Gastroesophageal sphincter (tissue), 3 donors: ENCODE measurements around the gene SCUBE3.

Experiments used
- EP300 ChIP-seq: sonication (generic); formaldehyde crosslinking; IDR thresholded peaks from one replicate; pipeline ENCODE4 v1.6.1; 2017; ENCODE audit warnings: antibody characterized with exemption, mild to moderate bottlenecking
- POLR2A ChIP-seq, 2 donors: fragments of 450-650 bp; IDR thresholded peaks; one replicate each; pipeline ENCODE4 v1.6.1; 2017; ENCODE audit warnings: antibody characterized with exemption in 2 of 2, mild to moderate bottlenecking in 2 of 2, moderate library complexity in 1 of 2
- POLR2AphosphoS5 ChIP-seq: sonication (generic); formaldehyde crosslinking; IDR thresholded peaks from one replicate; pipeline ENCODE4 v1.6.1; 2017; ENCODE audit warnings: antibody characterized with exemption
- TF ChIP-seq, protein P1 (sequence below), 4 experiments: fragments of 200-600 bp in 2 of 4; fragments of 450-650 bp in 2 of 4; sonication (generic) in 1 of 4; IDR thresholded peaks; one replicate each; pipeline ENCODE4 v1.5.1; 2017 to 2019; ENCODE audit warnings: antibody characterized with exemption in 4 of 4, mild to moderate bottlenecking in 2 of 4, moderate library complexity in 2 of 4

DNA sequence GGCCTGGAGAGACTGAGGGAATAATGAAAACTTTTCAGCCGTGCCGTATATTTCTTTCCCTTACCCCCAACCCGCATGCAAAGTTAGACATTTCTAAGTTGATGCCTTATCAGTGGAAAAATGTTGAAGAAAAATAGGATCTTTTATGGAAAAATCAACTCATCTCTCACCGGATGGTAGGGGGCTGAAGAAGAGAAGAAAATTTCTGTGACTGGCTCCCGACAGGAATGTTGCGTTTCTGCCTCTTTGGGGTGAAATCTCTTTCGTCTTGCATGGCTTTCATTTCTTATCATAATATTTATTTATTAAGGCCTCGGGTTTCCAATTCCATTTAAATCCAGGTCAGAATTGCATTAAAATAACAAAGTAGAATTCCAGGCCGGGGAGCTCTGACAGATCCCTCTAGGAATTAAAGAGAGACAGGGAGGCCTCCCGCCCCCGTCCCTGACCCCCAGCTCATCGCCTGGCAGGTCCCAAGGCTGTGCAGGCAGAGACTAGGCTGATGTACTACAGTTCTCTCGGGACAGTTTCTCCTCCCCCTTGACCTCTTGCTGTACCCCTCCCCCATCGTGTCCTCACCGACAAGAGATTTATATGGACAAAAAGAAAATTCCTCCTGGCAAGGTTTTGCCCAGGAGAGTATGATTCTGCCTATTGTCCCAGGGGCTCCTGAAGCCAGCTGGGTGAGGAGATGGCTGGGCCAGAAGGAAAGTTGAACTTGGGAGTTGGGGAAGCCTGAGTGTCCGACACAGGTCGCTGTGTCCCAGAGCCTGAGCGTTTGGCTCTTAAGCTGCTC is 1.3 kb downstream of the SCUBE3 start:
- TF ChIP-seq POLR2AphosphoS5: no peak
- TF ChIP-seq, protein P1, sequence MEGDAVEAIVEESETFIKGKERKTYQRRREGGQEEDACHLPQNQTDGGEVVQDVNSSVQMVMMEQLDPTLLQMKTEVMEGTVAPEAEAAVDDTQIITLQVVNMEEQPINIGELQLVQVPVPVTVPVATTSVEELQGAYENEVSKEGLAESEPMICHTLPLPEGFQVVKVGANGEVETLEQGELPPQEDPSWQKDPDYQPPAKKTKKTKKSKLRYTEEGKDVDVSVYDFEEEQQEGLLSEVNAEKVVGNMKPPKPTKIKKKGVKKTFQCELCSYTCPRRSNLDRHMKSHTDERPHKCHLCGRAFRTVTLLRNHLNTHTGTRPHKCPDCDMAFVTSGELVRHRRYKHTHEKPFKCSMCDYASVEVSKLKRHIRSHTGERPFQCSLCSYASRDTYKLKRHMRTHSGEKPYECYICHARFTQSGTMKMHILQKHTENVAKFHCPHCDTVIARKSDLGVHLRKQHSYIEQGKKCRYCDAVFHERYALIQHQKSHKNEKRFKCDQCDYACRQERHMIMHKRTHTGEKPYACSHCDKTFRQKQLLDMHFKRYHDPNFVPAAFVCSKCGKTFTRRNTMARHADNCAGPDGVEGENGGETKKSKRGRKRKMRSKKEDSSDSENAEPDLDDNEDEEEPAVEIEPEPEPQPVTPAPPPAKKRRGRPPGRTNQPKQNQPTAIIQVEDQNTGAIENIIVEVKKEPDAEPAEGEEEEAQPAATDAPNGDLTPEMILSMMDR (IDR thresholded peaks at IDR 0.05): no peak
- TF ChIP-seq POLR2A (IDR thresholded peaks at IDR 0.05): no peak
- no peak for TF ChIP-seq EP300
